HG03039 (cell line): Measurements from ENCODE around the gene JAKMIP1.
"Not testable (repeated sequence)": the region's sequence is repeated elsewhere in the genome, so short reads cannot be mapped to it uniquely, and the experiment has no call there.

ENCODE experiments used
- ATAC-seq: cut with Tn5 transposase; IDR thresholded peaks from one replicate; pipeline ENCODE4 v1.9.1; 2021; ENCODE audit warnings: mild to moderate bottlenecking, moderate library complexity; ENCODE audit not compliant: unreplicated experiment

Gene JAKMIP1

DNA sequence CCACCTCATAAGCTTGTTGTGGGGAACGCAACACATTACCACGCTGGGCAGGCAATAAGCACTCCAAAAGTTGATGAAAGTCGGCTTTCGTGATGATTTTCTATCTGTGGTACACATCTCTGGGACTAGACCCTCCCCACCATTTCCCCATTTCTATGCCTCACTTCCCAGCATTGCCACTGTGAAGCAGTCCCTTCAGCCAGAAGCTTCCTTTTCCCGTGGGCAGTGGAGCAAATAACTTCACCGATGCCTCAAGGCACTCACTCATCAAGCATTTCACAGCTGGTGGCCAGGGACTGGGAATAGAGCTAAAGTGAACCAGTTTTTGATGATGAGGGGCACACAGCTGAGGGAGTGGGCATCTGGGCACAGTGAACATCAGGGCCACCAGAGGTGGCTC, 201.0 kb downstream of the JAKMIP1 start:
- ATAC-seq, result no peak

DNA sequence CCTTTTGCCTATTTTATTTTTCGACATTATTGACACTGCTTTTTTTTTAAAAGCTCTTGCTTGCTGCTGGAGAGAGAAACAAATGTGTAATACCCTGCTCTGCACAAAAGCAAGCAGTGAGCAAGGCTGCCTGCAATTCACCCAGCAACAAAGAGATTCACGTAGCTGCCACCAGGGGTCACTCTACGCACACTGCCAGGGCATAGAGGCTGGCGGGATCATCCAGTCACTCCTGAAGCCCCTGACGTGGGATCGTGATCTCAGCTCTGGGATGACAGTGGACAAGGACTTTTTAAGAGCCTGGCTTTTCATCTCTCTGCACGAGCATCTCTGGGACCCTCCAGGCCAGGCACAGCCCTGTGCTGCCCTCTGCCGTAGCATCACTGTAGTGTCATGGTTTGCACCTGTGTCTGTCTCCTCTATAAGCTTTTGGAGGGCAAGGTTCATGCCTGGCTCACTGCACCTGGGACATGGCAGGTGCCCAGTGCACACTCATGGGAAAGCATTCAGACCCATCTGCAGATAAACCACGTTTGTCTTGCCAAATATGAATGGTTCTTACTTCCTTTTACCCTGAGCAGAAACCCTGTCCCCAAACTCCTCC, 201.9 kb downstream of the JAKMIP1 start:
- ATAC-seq, result no peak

DNA sequence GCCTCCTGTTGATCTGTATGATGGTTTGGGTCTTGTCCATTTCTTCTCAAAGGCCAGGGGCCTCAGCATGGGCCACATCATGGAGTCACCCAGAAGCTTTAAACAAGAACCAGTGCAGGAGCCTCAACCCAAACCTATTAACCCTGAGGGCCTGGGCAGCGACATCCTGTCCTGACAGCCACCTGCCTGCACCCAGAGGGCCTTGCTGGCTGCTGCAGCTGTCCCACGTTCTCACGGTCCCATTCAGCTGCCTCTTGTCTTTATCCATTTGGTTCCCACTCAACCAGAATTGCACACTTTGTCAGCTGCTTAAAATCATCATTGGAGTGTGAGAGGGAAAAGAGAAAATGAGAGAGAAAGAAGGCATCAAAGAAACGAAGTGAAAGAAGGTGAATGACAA, 203.7 kb downstream of the JAKMIP1 start:
- ATAC-seq, result no peak

DNA sequence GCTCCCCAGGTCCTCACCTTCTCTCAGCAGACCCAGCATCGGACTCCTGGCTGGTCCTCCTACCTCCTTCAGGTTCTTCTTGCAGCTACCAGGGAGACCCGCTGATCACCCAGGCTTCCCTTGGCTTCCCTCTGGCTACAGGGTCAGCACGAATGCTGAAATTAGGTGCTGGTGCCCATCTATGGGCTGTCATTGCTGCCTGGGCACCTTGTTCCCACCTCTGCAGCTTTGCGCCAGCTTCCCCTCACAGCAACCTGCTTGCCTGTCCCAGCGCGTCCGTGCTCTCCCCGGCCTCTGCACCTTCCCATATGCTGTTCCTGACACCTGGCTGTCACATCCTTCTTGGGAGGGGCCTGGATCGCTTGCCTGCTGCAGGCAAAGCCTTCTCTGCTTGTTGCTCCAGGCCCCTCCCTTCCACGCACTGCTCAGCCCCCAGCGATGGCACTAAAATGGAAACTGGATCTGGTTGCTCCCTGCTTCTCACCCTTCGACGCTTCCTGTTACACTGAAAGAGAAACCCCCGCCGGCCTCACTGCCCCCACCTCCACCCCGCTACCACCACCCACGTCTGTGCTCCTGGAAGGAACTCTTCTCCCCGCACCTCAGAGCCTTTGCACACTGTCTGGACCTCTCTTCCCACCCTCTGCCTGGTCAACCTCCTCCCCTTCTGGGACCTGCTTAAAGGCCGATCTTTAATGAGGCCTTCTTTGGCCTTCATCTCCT, 204.3 kb downstream of the JAKMIP1 start:
- no peak for ATAC-seq

DNA sequence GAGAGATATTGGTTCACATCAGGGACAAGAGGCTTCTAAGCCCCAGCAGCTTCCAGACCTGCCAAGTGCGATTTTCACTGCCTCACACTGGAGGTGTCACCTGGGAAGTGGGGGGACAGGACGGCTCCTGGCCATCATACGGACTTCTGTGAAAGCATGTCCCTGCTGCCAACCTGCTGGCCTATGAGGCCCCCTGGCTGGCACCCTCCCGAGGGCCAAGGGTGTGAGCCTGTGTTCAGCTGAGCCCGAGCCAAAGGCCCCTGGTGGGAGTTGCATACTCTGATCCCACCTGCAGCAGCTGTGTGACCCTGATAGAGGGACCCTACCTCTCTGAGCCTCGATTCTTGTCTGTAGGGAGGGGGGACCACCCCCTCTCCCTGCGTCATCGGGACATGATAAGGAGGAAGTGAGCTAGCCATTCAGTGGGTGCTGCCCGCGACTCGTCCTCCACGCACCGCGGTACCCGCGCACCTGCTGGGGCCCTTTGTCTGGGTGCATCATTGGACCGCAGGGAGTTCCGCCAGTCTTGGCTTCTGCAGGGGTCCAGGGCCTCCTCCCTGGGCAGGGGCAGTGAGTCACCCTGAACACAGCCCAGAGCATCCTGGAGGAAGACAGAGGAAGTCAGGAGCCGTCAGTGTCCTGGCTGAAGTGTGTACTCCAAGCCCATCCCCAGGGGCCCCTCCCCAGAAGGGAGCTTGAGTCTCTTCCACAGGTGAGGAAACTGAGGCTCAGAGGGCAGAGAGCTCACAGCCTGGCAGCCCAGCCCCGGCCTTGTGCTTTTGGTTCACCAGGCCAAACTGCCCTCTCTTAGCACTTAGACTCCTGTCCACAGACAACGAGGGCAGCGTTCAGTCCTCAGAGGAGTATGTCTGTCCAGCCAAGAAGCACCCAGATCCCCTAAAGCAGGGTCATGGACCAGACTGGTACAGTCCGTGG, 206.2 kb downstream of the JAKMIP1 start:
- no peak for ATAC-seq

DNA sequence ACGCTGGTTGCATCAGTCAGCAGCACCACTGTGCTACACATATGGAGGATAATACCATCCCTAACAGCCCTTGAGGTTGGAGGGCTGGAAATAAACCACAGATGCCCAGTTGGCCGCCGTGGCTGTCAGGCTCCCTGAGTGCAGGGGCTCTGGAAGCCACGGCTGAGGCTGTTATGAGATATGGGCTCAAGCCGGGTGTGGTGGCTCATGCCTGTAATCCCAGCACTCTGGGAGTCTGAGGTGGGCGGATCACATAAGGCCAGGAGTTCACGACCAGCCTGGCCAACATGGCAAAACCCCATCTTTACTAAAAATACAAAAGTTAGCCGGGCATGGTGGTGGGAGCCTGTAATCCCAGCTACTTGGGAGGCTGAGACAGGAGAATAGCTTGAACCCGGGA, 207.0 kb downstream of the JAKMIP1 start:
- ATAC-seq, result not testable (repeated sequence)

DNA sequence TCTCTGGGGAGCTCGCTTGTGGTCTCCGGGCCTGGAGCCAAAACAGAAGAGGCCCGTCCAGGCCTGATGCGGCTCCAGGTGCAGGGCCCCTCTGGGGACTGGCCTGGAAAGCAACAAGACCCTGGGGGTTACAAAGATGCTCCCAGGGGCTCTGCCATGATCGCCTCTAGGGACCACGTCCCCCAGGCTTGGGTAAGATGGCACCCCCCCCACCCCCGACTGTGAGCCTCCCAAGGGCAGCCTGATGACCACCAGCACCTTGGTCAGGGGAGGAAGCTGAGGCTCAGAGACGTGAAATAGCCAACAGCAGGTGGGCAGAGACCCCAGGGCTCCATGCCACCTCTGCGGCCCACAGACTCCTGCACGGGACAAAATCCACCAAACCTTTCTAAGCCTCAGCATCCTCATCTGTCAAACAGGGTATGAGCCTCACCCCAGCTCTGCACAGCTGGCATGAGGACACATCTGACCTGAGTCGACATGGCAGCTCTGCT, 207.5 kb downstream of the JAKMIP1 start:
- no peak for ATAC-seq

DNA sequence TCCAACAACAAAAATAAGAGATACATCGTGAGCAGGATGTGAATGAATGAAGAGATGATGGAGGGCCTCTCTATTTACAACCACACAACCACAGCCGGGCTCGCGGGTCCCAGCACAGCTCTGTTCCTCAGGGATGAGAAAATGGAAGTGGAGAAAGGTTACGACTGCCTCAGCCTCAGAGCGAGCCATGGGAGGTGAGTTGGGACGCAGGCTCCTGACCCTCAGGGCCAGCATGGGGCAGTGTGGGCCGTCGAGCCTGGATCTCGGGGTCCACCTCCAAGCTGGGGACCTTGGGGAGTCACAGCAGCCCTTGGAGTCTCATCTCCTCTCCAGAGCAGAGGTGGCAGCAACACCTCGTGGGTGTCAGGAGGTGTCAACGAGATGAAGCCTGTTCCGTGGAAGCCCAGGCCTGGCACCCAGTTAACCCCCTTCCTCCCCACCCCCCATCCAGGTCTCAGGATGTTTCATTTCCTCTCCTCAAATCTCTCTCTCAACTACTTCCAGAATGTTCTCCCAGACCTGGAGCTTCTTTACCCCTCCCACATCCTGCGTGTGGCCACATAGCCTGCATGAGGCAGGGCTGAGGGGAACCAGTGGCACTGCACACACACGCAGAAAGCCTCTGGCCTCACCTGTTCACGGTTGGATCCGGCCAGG, 208.1 kb downstream of the JAKMIP1 start:
- no peak for ATAC-seq

DNA sequence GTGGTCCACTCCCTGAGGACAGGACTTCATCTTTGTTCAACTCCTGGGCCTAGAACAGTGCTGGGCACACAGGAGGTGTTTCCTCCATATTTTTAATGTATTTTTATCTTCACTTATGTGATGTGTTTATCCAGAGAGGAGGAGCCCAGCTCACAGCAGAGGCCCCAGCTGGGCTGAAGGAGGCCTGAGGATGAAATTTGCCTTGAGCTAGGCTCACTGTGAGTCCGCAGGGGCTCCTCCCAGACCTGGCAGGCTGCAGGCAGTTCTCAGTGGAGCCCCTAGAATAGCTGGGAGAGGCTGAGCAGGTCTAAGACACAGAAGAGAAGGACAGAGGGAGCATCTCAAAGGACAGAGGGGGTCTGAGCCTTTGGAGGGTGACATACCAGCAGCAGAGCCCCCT, 208.9 kb downstream of the JAKMIP1 start:
- no peak for ATAC-seq

DNA sequence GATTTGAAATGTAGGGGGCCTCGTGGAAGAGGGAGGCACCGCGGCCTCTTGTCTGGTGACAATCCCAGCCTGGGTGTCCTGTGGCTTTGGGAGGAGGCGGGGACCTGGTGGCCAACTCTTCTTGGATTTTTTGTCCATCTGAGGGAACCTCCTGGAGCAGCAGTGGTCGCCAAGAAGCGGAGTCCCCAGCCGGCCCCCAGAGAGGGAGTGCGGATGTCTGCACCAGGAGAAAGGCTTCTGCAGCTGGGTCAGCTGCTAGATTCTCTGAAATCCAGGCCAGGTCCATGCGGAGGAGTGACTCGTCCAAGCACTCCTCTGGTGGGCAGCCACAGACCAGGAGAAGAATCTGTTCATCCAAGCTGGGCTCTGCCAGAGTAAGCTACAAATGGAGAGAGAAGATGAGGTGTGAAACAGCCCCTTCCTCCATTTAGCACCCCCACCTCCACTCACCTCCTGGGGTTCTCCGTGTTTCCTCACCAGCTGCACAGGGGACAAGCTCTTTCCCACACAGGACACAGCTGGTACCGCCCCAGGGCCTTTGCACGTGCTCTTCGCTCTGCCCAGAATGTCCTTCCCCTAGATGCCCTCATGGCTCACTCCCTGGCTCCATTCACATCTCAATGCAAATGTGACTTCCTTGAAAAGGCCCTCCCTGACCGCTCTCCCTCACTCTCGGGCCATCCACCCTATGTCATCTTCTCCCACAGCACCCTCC, 209.7 kb downstream of the JAKMIP1 start:
- ATAC-seq, result no peak

DNA sequence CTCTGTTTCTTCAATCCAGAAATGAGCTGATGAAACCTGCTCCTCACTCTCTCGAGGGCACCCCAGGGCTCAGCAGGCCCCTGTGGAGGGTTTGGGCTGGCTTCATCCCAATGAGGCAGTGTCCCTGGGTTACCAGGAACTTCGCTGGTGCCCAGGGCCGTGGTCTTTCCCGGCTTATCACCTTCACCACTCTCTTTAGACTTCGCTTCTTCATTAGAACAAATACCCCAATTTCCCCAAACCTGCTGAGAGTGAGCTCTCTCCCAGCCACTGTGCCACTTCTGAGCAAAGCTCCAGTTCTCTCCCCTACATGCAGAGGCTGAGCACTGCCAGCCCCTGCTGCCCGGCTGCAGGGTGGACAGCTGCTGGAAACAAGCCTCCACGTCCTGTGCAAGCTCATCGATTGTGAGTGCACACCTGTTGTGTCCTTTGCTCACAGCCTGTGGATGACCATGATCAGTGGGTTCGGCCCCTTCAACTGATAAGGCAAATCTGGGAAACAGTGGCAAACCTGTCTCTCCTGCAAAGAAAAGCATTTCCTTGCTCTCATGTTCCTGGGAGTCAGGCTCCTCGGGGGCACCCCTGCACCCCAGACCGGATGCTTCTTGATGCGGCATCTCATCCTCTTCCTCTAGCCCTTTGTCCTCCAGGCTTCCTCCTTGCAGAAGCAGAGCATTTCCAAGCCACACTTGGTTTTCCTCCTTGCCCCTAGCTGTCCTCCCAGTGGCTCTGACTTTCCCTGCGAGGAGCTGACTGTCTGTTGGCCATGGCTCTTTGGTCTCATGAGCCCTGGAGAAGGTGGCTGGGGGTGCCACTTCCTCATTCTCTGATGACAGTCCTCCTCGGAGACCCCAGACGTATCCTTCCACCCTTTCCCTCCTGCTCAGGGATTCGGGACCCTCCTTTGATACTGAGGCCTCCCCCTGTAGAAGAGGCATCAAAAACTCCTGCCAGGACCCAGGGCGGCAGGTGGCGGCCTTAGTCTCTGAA, 210.8 kb downstream of the JAKMIP1 start:
- no peak for ATAC-seq

DNA sequence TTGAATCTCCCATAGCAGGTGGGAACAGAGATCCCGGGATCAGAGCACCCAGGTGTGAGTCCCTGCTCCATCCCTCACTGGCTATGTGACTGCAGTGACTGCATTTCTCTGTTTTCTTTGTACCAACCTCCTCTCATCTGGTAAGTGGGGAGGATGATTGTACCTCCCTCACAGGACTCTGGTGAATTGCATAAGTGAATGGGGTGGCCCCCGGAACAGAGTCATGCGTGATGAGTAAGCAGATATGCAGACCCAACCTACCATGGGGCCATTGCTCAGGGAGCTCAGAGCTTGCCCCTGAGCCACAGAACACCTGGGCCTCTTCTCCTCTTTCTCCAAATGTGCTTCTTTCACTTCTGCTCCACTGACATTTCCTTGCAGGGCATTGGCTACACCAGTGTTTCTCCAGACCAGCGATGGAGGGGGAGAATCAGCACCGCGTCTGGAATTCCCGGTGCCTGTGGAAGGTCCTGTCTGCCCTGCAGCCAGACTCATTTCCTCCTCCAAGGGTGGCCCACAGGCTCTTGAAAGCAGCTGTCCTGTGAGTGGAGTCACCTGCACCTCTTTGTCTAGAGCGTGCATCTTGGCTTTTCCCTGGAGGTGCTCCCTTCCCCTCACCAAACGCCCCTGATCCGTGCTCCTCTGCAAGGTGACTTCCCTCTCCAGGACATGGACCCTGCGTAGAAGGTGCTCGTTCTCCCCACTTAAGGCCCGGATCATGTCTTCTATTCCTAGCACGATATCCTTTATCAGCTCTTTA, 212.1 kb downstream of the JAKMIP1 start:
- ATAC-seq, result no peak

DNA sequence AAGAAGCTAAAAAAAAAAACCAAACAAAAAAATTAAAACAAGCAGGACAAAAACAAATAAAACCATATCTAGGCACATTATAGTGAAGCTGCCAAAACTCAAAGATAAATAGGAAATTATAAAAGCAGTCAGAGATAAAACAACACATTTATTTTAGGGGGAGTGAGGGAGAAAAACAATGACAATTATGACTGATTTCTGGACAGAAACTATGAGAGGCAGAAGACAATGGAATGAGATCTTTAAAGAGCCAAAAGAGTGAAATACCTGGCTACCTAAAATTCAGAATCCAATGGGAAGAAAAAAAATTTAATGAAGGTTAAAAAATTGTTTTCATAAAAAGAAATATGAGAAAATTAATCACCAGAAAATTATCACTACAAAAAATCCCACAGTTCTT, 215.5 kb downstream of the JAKMIP1 start:
- ATAC-seq, result no peak

DNA sequence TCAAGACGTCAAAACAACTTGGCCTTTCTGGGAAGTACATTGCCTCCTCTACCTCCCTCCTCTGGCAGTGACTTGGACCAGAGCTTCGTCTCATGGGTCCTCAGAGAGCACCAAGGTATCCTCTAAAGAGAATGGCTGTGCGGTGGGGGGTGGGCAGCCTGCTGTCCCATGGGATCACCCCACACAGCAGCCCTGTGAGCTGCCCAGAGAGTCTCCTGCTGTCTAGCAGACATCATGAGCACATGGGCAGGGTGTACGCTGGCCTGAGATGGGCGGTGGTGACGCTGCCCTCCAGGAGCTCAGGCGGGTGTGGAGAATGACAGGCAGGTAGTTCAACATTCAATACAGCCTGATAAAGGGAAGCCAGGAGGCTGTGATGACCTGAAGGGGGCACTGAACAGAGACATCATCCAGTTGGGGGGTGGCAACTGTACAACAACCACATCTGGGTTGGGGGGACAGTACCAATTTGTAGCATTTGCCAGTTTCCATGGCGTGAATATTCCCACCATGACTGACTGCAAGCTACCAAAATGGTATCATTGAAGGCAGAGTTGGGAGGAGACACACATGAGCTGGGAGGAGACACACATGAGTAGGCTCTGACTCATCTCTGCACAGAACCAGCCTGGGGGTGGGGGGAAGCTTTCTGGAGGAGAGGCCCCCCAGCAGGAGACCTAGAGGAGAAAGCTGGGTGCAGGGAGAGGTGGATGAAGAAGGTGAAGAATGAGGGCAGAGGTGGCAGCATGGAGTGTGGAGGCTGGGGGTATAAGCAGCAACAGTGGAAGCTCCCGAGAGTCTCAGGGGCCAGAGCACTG, 218.0 kb downstream of the JAKMIP1 start:
- no peak for ATAC-seq

DNA sequence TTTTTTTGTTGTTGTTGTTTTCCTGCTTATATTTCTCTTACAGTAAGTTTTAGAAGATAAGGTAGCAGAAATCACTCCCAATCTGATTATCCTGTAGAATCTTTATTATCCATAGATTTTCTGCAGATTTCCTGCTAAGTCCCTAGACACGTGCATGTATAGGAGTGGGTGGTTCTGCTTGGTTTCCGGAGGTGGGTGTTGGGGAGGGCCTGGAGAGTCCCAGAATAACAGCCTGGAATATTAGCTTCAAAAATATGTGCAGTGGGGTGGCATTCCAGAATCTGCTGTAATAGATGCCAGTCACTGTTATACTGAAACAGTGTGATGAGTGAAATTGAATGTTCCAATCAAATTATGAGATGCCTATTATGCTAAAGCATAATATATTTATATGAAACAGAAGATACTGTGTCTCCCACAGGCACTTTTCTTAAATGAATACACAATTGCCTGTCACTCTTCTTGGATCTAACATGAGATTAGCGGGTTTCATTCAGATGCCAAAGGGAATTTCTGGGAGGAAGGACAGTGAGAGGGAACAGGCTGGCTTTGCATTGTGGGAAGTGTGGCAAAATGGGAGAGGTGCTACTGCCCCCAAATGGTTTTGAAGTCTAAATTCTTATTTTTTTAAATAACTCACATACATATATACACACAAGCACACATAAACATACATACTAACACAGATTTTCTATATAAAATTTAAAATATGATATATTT, 219.8 kb downstream of the JAKMIP1 start:
- no peak for ATAC-seq

DNA sequence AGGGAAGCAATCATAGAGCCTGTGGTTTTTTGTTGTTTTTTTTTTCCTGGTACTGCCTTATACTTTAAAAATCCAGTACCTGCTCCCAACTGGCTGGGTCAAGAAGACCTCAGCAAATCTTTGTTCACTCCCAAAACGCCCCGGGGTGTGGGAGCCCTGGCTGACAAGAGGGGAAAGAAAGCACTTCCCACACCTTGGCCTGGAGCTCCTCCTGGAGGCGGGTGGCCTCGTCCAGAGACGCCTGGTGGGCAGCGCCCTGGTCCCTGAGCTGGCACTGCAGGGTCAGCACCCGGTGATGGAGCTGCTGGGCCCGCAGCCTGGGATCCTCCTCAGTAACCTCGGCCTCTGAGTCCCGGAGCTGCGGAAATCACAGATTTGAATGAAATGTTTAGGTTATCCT, 220.4 kb downstream of the JAKMIP1 start:
- no peak for ATAC-seq

DNA sequence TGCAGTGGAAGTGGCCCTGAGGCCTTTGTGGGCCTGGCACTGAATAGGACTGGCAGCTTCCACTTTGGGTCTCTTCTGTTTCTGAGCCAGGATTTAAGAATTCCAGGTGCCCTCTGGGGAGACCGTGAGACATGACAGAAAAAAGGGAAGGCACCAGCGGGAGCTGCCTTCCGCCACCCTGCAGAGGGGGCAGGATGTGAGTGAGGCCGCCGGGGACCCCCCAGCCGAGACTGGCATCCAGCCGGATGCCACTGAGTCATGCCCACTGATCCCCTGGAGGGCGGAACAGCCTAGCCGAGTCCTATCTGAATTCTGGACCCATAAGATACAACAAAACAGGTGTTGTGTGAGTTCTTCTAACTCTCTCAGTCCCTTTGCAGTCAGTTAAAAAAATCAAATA, 223.4 kb downstream of the JAKMIP1 start:
- no peak for ATAC-seq
